ENCODE data around the gene MUC6. TPM values are rescaled to one million over a fixed set of nuclear protein-coding genes. Genes with fewer than 3 reads are reported as not detected.

The MUC6 gene
- total RNA-seq, 1 donor from 2014 or later, result not detected

- intact Hi-C loops (cut with DNase I), result no loop called here
- ATAC-seq (ENCODE audit: poor library complexity) (no peak), DNase-seq (peak; percentile 30)
Measured at GRCh38 chr11:1041471-1041870, 5.0 kb upstream of the MUC6 start.

GRCh38 chr11:1041149-1041467, 4.6 kb upstream of the MUC6 start:
- ATAC-seq (ENCODE audit: poor library complexity) (no peak), DNase-seq (peak; percentile 33)
- intact Hi-C loops (cut with DNase I), result no loop called here

DNA sequence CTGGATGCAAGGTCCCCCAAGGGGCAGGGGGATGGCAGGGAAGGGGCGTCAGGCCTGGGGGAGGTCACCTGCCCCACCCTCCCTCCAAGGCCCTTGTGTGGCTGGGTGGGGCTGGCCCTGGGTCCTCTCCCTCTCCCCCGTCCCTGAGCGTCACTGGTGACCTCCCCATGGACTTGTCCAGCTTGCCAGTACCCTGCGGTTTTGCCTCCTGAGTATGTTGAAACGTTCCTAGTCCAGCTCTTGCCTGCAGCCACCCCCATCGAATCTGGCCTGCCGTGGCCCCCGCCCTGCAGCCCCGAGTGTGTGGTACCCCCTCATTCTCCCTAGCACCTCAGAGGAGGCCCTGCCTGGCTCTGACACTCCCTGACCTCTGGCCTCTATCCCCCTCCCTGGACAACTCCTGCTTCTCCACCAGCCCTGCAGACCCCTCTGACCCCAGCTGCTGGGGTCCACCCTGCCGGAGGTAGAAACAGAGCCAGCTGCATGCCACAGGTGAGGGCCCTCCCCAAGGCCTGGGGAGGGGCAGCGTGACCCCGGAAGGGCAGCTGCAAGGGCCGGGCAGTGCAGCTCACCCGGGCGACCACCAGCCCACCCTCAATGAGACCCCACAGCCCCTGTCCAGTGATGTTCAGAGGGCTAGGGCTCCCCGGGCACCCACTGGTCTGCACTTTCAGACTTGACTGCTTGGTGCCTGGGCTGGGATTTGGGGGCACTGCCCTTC, 4.1 kb upstream of the MUC6 start:
- no peak for DNase-seq
- ATAC-seq (ENCODE audit: poor library complexity), result no peak
- intact Hi-C loops (cut with DNase I), result no loop called here

DNA sequence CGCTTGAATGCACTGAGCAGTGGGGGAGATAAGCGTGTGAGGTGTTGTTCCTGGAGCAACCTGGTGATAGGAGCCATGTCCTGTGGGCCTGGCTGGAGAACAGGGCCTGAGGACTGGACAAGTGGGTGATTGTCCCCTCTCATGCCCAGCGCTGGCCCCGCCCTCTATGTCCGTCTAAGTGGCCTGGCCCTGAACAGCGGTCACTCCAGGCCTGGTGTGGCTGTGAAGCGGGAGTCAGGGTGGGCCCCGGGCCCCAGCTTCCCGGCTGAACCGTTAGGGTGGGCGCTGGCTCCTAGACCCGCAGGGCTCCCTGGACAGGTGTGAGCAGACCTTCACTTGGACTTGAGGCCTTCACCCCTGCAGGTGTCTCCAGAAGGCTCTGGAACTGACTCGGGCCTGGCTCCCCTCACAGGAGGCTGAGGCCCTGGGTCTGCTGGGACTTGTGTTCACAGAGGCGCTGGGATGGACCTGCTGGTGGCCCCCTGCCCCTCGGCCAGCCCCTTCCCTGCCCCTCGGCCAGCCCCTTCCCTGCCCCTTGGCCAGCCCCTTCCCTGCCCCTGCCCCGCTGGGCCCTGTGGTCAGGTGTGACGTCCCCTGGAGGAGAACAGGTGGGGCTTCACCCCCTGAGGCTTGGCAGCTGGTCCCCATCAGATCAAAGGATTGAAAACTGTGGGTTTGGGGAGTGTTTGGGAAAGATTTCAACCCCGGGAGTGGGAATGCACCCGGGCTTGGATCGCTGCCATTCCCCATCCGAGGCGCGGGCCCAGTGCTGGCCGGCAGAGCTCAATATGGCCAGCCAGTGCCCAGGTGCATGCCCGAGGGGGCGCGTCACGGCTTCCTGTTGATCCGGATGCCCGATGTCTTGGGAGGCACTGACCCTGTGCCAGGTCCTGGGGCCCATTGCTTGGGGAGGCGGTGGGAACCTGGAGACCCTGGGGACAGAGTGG, 3.2 kb upstream of the MUC6 start:
- intact Hi-C loops (cut with DNase I), result no loop called here
- ATAC-seq (ENCODE audit: poor library complexity), result no peak
- no peak for DNase-seq

GRCh38 chr11:1038921-1039320, 2.4 kb upstream of the MUC6 start:
- intact Hi-C loops (cut with DNase I), result no loop called here
- ATAC-seq (ENCODE audit: poor library complexity), result no peak
- DNase-seq, result no peak

DNA sequence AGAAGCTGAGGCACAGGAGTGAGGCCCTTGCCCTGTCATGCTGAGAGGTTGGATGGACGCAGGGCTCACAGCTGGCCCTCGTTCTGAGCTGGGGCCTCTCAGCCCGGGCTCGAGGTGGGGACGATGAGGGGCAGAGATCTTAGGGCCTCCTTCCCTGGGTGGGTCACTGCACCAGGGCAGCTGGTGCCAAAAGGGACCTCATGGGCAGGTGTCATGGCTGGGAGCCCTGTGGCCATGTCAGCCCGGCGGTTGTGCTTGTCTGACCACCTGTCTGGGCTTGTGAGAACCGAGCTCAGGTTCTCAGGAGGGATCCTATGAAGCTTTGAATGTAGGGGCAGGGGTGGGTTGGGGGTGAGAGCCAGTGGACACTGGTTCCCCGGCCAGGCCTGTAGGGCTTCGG, 1.8 kb upstream of the MUC6 start:
- no peak for ATAC-seq (ENCODE audit: poor library complexity)
- intact Hi-C loops (cut with DNase I), result no loop called here
- no peak for DNase-seq

DNA sequence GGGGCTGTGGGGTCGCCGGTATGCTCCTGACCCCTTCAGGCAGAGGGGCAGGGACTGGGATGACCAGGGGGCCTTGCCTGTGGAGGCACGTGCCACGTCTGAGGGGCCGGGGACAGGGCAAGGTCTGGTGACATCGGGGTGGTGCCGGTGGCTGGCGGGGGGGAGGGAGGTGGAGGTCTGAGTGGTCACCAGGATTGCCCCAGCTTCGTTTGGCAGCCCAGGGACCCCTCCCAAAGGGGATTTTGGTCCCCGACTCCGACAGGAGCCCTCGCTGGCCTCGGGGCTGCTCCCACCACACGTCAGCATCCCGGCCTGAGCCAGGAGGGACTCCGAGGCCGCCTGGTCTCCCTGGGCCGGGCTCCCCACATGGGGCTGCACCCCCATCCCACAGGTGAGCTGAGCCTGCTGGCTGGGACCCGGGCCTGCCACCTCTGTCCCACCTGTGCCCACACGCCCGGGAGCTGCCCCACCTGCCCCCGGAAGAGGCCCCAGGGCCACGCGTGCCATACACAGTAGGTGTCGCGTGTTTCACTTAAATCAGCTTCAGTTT, 1.1 kb upstream of the MUC6 start:
- no peak for DNase-seq
- intact Hi-C loops (cut with DNase I), result no loop called here
- ATAC-seq (ENCODE audit: poor library complexity), result no peak

DNA sequence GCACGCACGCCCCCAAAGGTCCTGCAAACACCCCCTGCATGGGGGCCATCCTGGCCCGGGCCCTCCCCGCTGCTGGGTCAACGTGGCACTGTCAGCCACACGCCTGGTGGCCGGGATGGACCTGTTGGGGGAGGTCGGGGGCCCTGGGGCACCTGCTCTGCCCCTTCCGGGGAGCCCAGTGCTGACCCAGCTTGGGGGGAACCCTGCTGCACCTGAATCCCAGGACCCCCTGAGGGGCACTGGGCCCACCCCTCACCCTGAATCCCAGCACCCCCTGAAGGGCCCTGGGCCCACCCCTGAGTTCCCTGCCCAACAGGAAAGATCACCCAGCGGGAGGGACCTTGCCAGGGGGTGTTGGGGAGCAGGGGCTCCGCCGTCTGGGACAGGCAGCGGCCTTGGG, 413 bp upstream of the MUC6 start:
- ATAC-seq (ENCODE audit: poor library complexity) (no peak), DNase-seq (no peak)
- intact Hi-C loops (cut with DNase I), result no loop called here

DNA sequence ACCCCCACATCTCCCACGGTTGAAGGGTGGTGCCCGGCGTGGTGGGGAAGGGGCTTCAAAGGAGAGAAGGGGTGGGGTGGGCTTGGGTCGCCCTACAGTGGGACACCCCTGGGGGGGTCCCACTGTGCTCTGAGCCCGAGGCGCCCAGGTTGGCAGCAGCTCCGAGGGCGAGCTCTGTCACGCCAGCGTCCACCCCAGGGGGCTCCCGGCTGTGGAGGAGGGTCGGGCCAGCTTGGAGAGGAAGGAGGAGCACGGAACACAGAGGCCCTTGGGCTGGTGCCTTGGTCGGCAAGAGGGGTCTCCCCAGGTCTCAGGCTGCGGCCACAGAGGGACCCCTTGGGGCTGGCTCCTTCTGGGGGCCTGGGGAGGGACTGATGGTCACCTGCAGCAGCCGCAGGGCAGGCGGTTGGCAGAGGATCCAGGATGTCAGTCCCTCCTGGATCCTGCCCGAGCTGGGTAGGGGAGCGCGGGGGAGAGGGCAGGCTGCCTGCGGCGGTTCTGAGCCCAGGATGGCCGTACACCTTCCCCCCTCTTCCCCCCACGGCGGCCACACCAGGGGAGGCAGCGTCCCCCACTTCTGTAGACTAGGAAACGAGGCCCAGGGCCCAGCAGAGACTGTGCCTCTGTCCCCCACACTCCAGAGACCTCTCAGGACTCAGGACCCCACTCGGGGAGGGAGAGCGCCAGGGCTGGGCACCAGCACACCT, 788 bp downstream of the MUC6 start:
- ATAC-seq (ENCODE audit: poor library complexity) (no peak), DNase-seq (no peak)
- intact Hi-C loops (cut with DNase I), result no loop called here

DNA sequence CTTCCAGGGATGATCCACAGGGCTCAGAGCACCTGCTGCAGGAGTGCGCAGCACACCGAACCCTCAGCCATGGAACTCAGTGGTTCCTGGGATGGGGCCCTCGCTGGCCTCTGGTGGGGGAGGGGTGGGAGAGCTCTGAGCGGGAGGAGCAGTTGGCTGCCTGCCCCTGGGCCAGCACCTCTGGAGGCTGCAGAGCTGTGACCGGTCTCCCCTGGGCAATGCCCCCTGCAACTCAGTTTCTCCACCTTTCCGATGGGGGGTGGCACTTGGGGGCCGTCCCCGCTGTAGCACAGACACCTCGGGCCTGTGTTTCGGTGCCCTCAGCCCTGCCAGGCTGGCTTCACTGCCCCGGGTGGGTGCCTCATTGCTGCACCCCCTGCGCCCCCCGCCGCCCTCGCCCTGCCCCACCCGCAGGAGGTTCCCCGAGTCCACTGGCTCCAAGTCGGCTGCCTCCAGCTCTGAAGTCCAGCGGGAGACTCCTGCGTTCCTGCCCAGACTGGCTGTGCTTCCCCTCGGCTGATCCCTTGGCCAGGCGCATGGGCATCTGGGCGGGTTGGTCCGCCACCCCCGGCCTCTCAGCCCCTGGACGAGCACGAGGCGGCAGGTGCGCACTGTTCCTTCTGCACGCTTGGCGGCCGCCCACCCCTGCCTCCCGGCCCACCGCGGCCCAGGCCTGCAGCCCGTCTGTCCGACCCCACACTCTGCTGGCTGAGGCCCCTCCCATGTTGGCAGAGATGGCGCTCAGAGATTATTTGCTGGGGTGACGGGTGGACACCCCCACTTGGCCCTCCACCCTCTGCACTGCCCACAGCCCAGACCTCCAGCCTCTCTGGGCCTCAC, 1.8 kb downstream of the MUC6 start:
- ATAC-seq (ENCODE audit: poor library complexity) (no peak), DNase-seq (no peak)
- intact Hi-C loops (cut with DNase I), result no loop called here

DNA sequence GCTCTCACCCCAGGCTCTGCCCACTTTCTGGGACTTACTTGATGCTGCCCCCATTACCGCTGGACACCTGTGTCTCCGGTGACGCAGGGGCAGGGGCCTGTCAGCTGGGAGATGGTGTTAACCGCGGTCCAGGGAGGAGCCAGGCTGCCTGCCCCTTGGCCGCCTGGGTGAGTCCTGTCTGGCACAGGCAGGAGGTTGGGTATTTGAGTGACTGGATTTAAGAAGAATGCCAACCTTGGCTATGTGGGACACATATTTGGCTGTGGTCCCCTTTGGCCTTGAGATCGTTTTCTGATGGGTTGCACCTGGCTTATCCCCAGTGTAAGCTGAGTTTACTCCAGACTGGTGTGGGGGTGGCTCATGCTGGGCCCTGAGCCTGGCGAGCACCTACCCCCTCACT, 2.5 kb downstream of the MUC6 start:
- intact Hi-C loops (cut with DNase I), result no loop called here
- ATAC-seq (ENCODE audit: poor library complexity) (no peak), DNase-seq (no peak)

GRCh38 chr11:1033016-1033798, 3.3 kb downstream of the MUC6 start:
- DNase-seq (no peak), ATAC-seq (ENCODE audit: poor library complexity) (no peak)
- intact Hi-C loops (cut with DNase I), result no loop called here

GRCh38 chr11:1032310-1032891, 4.1 kb downstream of the MUC6 start:
- ATAC-seq (ENCODE audit: poor library complexity), result no peak
- DNase-seq, result no peak
- intact Hi-C loops (cut with DNase I), result no loop called here

- intact Hi-C loops (cut with DNase I), result no loop called here
- DNase-seq (no peak), ATAC-seq (ENCODE audit: poor library complexity) (no peak)
Measured at GRCh38 chr11:1031121-1031899, 5.2 kb downstream of the MUC6 start.

- no peak for DNase-seq
Measured at GRCh38 chr11:1030556-1030955, 6.0 kb downstream of the MUC6 start.

GRCh38 chr11:1030086-1030485, 6.4 kb downstream of the MUC6 start:
- intact Hi-C loops (cut with DNase I), result no loop called here
- ATAC-seq (ENCODE audit: poor library complexity) (no peak), DNase-seq (no peak)

More at GRCh38 chr11:1030556-1030955, 6.0 kb downstream of the MUC6 start:
- intact Hi-C loops (cut with DNase I), result no loop called here
- no peak for ATAC-seq (ENCODE audit: poor library complexity)

DNA sequence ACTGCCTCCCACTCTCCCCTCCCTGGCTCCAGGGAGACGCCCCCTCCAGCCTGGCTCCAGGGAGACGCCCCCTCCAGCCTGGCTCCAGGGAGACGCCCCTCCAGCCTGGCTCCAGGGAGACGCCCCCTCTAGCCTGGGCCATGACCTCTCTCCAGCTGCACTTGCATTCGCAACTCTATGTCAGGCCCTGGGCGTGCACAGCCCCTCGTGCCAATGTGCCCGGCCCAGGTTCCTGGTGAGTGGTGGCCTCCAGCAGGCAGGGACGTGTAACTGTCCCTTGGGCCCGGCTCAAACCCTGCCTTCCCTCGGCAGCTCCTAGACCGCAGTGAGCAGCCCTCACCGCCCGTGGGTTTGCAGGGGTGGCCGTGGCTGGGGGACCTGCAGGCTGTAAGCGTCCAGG, 6.9 kb downstream of the MUC6 start:
- ATAC-seq (ENCODE audit: poor library complexity) (no peak), DNase-seq (no peak)
- intact Hi-C loops (cut with DNase I), result no loop called here
